GM12878 (cell line): ENCODE data around the gene NEGR1. TPM values are rescaled to one million over a fixed set of nuclear protein-coding genes. Genes with fewer than 3 reads are reported as not detected.

ENCODE experiments used
- ATAC-seq: fragments of 200-7000 bp; cut with Tn5 transposase; 3 replicates; pipeline ENCODE4 v1.9.1; 2020; ENCODE audit warnings: mild to moderate bottlenecking, moderate library complexity
- BruUV-seq: library from RNA; stranded (reverse); fragments of 400-500 nt; replicated peaks from 2 replicates; lab custom pipeline; 2021; lab: Mats Ljungman, UMichigan
- CTCF ChIA-PET: fragments of 300-600 bp; sonication (Branson Sonifier 250); formaldehyde crosslinking; extraction: SDS; loops from one replicate; lab custom pipeline; 2021; ENCODE audit warnings: inconsistent platforms; lab: Yijun Ruan, JAX
- POLR2A ChIA-PET: fragments of 350-600 bp; formaldehyde crosslinking; extraction: SDS; loops from one replicate; lab custom pipeline; 2021; ENCODE audit warnings: inconsistent platforms; lab: Charles Lee
- RAD21 ChIA-PET: fragments of 300-600 bp; sonication (Branson Sonifier 250); formaldehyde crosslinking; loops from one replicate; lab custom pipeline; 2023; ENCODE audit warnings: antibody characterized with exemption; ENCODE audit not compliant: unreplicated experiment; lab: Charles Lee
- SMC1A ChIA-PET: fragments of 300-600 bp; sonication (Branson Sonifier 250); formaldehyde crosslinking; loops from one replicate; lab custom pipeline; 2023; ENCODE audit not compliant: unreplicated experiment, uncharacterized antibody; lab: Charles Lee
- DNase-seq: peaks from one replicate; pipeline ENCODE4 v3.0.0-alpha.2; 2011; ENCODE audit warnings: low read depth, low spot score
- FAIRE-seq: peaks from 3 replicates; lab custom pipeline; 2011; peaks lifted over from hg19 to GRCh38; lab: Jason Lieb, UNC
- H2AFZ ChIP-seq: 2 replicates; pipeline ENCODE4 v1.6.0; 2011; ENCODE audit warnings: low read depth, low read length, control low read depth; ENCODE audit not compliant: control insufficient read depth
- H3K27ac ChIP-seq: 2 replicates; pipeline ENCODE4 v1.5.1; 2011; ENCODE audit warnings: control low read depth; ENCODE audit not compliant: control insufficient read depth, insufficient read depth
- H3K27me3 ChIP-seq, 2 experiments: replicated peaks in 1 of 2; 2 replicates each; pipeline versions ENCODE4 v1.6.0 to v1.6.1; 2011; ENCODE audit warnings: low read length in 1 of 2; ENCODE audit not compliant: control insufficient read depth in 2 of 2, insufficient read depth in 2 of 2
- H3K36me3 ChIP-seq, 2 experiments: 2 replicates each; pipeline ENCODE4 v1.5.1; 2011; ENCODE audit warnings: low read length in 1 of 2; ENCODE audit not compliant: control insufficient read depth in 2 of 2, insufficient read depth in 2 of 2
- H3K4me1 ChIP-seq: 2 replicates; pipeline ENCODE4 v1.6.1; 2011; ENCODE audit warnings: mild to moderate bottlenecking, low read length, moderate library complexity, mixed read lengths; ENCODE audit not compliant: control insufficient read depth, insufficient read depth
- H3K4me2 ChIP-seq: 2 replicates; pipeline ENCODE4 v1.6.0; 2011; ENCODE audit warnings: control low read depth; ENCODE audit not compliant: control insufficient read depth, insufficient read depth
- H3K4me3 ChIP-seq: fragments of 200-600 bp; sonication (generic); 2 replicates; pipeline ENCODE4 v1.5.1; 2016
- H3K79me2 ChIP-seq: 2 replicates; pipeline ENCODE4 v1.6.0; 2011; ENCODE audit warnings: low read length; ENCODE audit not compliant: control insufficient read depth, insufficient read depth
- H3K9ac ChIP-seq: 2 replicates; pipeline ENCODE4 v1.8.0; 2011; ENCODE audit warnings: low read length, control low read depth, mixed read lengths; ENCODE audit not compliant: control insufficient read depth, insufficient read depth
- H3K9me3 ChIP-seq: replicated peaks from 3 replicates; pipeline ENCODE4 v1.5.1; 2011; ENCODE audit warnings: mild to moderate bottlenecking, low read length; ENCODE audit not compliant: control insufficient read depth, insufficient read depth
- H4K20me1 ChIP-seq: 2 replicates; pipeline ENCODE4 v1.6.0; 2011; ENCODE audit not compliant: control insufficient read depth, insufficient read depth
- BACH1 ChIP-seq: fragments of 450-650 bp; IDR thresholded peaks from 2 replicates; pipeline ENCODE4 v1.6.1; 2017; ENCODE audit warnings: mild to moderate bottlenecking, borderline replicate concordance
- CEBPB ChIP-seq, 2 experiments: fragments of 150-350 bp in 1 of 2; IDR thresholded peaks; 2 replicates each; pipeline ENCODE4 v1.6.1; 2012 to 2014; ENCODE audit warnings: low read depth in 2 of 2, low read length in 2 of 2, borderline replicate concordance in 1 of 2, inconsistent platforms in 1 of 2
- CHD4 ChIP-seq: fragments of 200-600 bp; sonication (generic); IDR thresholded peaks from 2 replicates; pipeline ENCODE4 v1.6.1; 2016; ENCODE audit warnings: mild to moderate bottlenecking
- CREM ChIP-seq: IDR thresholded peaks from 2 replicates; pipeline ENCODE4 v1.6.1; 2014; ENCODE audit warnings: antibody characterized with exemption, low read depth
- LARP7 ChIP-seq: fragments of 450-650 bp; IDR thresholded peaks from 2 replicates; pipeline ENCODE4 v1.6.1; 2017; ENCODE audit warnings: mild to moderate bottlenecking
- MEF2A ChIP-seq: IDR thresholded peaks from 2 replicates; pipeline ENCODE4 v1.6.1; 2011; ENCODE audit warnings: low read depth, mild to moderate bottlenecking, low read length, moderate library complexity; ENCODE audit not compliant: insufficient read depth
- MTA3 ChIP-seq: IDR thresholded peaks from 2 replicates; pipeline ENCODE4 v1.6.1; 2012; ENCODE audit warnings: low read length, inconsistent platforms, borderline replicate concordance
- POU2F2 ChIP-seq: IDR thresholded peaks from 3 replicates; pipeline ENCODE4 v1.6.1; 2011; ENCODE audit warnings: low read depth, mild to moderate bottlenecking, low read length, borderline replicate concordance
- TCF7 ChIP-seq: IDR thresholded peaks from 2 replicates; pipeline ENCODE4 v1.6.1; 2014; ENCODE audit warnings: antibody characterized with exemption, borderline replicate concordance
- ZSCAN29 ChIP-seq: fragments of 450-650 bp; IDR thresholded peaks from 2 replicates; pipeline ENCODE4 v1.6.1; 2017; ENCODE audit warnings: mild to moderate bottlenecking, moderate library complexity
- ZZZ3 ChIP-seq: IDR thresholded peaks from 2 replicates; pipeline ENCODE4 v1.6.1; 2011; ENCODE audit warnings: low read depth; ENCODE audit not compliant: control insufficient read depth, insufficient read length
- WGBS: methylation state at CpG from one replicate; pipeline ENCODE4 v1.1.6; 2016; ENCODE audit warnings: low lambda C conversion rate; ENCODE audit not compliant: insufficient replicate concordance, insufficient coverage; ENCODE audit errors: missing lambda C conversion rate; 5-methylcytosine and 5-hydroxymethylcytosine counted together
- in situ Hi-C: fragments of 300-500 bp; cut with MboI; formaldehyde crosslinking; loops from 9 replicates; pipeline ENCODE4 v1.14.3; 2018; ENCODE audit warnings: mixed read lengths
- intact Hi-C: fragments of 100-400 bp; cut with micrococcal nuclease; formaldehyde crosslinking; loops from one replicate; pipeline ENCODE4 v1.14.2; 2022; ENCODE audit not compliant: unreplicated experiment
- polyA plus RNA-seq, 11 experiments: library from polyadenylated mRNA; depleted of rRNA in 4 of 11; unstranded in 6 of 11; stranded (reverse) in 5 of 11; fragments of >200 nt; fragmentation: Nextera tagmentation in 4 of 11; fragmentation: Illumina TruSeq in 1 of 11; extraction: Ambion mirVana in 4 of 11; extraction: Trizol in 1 of 11; gene quantifications; 1 replicate in 1 of 11; 2 replicates in 10 of 11; pipeline versions ENCODE4 v1.2.1 to v1.2.3, GENCODE V29; 2011 to 2016; ENCODE audit warnings: inconsistent platforms in 2 of 11, missing spikeins in 2 of 11, low read depth in 1 of 11
- total RNA-seq, 4 experiments: library from RNA; depleted of rRNA in 3 of 4; stranded (reverse); fragments of >200 nt in 3 of 4; fragmentation: Illumina TruSeq in 1 of 4; extraction: Trizol in 1 of 4; gene quantifications; 2 replicates each; pipeline versions ENCODE4 v1.2.1 to v1.2.3, GENCODE V29; 2013 to 2021
- TF ChIP-seq, protein P1 (sequence below): fragments of 450-650 bp; IDR thresholded peaks from 2 replicates; pipeline ENCODE4 v1.6.1; 2016; ENCODE audit warnings: mild to moderate bottlenecking, moderate library complexity, borderline replicate concordance
- TF ChIP-seq, protein P2 (sequence below): IDR thresholded peaks from 2 replicates; pipeline ENCODE4 v1.6.1; 2011; ENCODE audit warnings: borderline replicate concordance, low read depth, mild to moderate bottlenecking, moderate library complexity, low read length; ENCODE audit not compliant: insufficient read depth, poor library complexity, severe bottlenecking
- TF ChIP-seq, protein P3 (sequence below): fragments of 150-350 bp; IDR thresholded peaks from 2 replicates; pipeline ENCODE4 v1.6.1; 2014; ENCODE audit warnings: mild to moderate bottlenecking, low read depth, low read length
- TF ChIP-seq, protein P4 (sequence below): fragments of 450-650 bp; conservative IDR thresholded peaks from 2 replicates; pipeline ENCODE4 v1.6.1; 2017; ENCODE audit warnings: mild to moderate bottlenecking, moderate library complexity

Gene NEGR1
- total and polyA plus RNA-seq, 10 of the 15 experiments (the other 5 are each of a cell fraction or from before 2014, with no cell fraction given): under 0.01 to 0.03 (median 0.01) TPM; not detected in 7

DNA sequence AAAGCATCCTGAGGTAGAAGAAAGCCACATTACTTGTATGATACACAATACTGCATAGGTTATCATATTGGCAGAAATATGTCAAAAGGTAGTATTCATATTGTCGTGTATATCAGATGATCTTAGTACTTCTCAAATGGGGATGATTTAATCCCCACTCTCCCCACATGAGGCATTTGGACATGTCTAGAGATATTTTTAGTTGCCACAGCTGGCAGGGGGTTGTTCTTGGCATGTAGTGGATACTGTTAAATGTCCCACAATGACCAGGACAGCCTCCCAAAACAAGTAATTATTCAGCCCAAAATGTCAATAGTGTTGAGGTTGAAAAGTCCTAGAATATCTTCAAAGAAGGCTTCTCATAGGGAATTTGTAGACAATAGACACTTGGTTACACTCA is 162.8 kb downstream of the NEGR1 start (continued):
- TF ChIP-seq, protein P1, sequence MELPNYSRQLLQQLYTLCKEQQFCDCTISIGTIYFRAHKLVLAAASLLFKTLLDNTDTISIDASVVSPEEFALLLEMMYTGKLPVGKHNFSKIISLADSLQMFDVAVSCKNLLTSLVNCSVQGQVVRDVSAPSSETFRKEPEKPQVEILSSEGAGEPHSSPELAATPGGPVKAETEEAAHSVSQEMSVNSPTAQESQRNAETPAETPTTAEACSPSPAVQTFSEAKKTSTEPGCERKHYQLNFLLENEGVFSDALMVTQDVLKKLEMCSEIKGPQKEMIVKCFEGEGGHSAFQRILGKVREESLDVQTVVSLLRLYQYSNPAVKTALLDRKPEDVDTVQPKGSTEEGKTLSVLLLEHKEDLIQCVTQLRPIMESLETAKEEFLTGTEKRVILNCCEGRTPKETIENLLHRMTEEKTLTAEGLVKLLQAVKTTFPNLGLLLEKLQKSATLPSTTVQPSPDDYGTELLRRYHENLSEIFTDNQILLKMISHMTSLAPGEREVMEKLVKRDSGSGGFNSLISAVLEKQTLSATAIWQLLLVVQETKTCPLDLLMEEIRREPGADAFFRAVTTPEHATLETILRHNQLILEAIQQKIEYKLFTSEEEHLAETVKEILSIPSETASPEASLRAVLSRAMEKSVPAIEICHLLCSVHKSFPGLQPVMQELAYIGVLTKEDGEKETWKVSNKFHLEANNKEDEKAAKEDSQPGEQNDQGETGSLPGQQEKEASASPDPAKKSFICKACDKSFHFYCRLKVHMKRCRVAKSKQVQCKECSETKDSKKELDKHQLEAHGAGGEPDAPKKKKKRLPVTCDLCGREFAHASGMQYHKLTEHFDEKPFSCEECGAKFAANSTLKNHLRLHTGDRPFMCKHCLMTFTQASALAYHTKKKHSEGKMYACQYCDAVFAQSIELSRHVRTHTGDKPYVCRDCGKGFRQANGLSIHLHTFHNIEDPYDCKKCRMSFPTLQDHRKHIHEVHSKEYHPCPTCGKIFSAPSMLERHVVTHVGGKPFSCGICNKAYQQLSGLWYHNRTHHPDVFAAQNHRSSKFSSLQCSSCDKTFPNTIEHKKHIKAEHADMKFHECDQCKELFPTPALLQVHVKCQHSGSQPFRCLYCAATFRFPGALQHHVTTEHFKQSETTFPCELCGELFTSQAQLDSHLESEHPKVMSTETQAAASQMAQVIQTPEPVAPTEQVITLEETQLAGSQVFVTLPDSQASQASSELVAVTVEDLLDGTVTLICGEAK: no peak
- TF ChIP-seq CHD4: no peak
- TF ChIP-seq BACH1: no peak
- no peak for TF ChIP-seq CREM
- no peak for TF ChIP-seq LARP7

DNA sequence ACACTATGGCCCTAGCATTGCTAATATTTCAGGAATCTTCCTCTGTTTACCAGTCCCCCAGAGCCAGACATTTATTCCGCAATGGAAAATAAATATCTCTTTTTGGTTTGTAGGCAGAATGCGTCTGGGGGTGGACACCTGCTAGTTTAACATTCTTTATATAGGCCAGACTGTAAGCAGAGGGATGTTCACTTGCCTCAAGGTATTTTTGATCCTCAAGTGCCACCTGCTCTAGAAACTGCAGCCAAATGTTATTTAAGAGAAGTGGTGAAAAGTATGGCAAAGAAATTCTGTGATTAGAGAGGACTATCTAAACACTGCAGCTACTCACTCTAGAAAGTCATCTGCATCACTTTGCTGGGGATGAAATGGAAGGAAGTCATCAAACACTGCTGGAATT is 164.7 kb downstream of the NEGR1 start:
- in situ Hi-C loops: no loop called here
- no peak overlapping the region for H3K4me2 ChIP-seq
- POLR2A ChIA-PET: no interaction called here
- TF ChIP-seq TCF7: no peak
- TF ChIP-seq ZZZ3: no peak
- TF ChIP-seq, protein P2, sequence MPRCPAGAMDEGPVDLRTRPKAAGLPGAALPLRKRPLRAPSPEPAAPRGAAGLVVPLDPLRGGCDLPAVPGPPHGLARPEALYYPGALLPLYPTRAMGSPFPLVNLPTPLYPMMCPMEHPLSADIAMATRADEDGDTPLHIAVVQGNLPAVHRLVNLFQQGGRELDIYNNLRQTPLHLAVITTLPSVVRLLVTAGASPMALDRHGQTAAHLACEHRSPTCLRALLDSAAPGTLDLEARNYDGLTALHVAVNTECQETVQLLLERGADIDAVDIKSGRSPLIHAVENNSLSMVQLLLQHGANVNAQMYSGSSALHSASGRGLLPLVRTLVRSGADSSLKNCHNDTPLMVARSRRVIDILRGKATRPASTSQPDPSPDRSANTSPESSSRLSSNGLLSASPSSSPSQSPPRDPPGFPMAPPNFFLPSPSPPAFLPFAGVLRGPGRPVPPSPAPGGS: no peak
- TF ChIP-seq MEF2A: no peak
- TF ChIP-seq POU2F2: no peak
- no peak for TF ChIP-seq CEBPB (IDR thresholded peaks at IDR 0.05; ENCODE audit: borderline replicate concordance in 1 of 2, low read depth in 2 of 2, low read length in 2 of 2)
- no peak for TF ChIP-seq ZSCAN29
- TF ChIP-seq, protein P3, sequence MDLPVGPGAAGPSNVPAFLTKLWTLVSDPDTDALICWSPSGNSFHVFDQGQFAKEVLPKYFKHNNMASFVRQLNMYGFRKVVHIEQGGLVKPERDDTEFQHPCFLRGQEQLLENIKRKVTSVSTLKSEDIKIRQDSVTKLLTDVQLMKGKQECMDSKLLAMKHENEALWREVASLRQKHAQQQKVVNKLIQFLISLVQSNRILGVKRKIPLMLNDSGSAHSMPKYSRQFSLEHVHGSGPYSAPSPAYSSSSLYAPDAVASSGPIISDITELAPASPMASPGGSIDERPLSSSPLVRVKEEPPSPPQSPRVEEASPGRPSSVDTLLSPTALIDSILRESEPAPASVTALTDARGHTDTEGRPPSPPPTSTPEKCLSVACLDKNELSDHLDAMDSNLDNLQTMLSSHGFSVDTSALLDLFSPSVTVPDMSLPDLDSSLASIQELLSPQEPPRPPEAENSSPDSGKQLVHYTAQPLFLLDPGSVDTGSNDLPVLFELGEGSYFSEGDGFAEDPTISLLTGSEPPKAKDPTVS: no peak
- no peak for TF ChIP-seq MTA3
- TF ChIP-seq, protein P4, sequence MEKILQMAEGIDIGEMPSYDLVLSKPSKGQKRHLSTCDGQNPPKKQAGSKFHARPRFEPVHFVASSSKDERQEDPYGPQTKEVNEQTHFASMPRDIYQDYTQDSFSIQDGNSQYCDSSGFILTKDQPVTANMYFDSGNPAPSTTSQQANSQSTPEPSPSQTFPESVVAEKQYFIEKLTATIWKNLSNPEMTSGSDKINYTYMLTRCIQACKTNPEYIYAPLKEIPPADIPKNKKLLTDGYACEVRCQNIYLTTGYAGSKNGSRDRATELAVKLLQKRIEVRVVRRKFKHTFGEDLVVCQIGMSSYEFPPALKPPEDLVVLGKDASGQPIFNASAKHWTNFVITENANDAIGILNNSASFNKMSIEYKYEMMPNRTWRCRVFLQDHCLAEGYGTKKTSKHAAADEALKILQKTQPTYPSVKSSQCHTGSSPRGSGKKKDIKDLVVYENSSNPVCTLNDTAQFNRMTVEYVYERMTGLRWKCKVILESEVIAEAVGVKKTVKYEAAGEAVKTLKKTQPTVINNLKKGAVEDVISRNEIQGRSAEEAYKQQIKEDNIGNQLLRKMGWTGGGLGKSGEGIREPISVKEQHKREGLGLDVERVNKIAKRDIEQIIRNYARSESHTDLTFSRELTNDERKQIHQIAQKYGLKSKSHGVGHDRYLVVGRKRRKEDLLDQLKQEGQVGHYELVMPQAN: no peak

More for the DNA sequence above, 164.7 kb downstream of the NEGR1 start:
- intact Hi-C loops: no loop called here
- WGBS: 25% methylated on average over 2 of the region's 2 CpGs
- H3K4me1 ChIP-seq: no peaks in the 10 kb centered on the region
- no peak for ATAC-seq
- H4K20me1 ChIP-seq: no peaks in the 10 kb centered on the region
- H3K27ac ChIP-seq: no peak overlapping the region
- ChIA-PET RAD21 (no interaction called here), SMC1A (no interaction called here), CTCF (no interaction called here)
- FAIRE-seq: no peak
- no peaks in the 10 kb centered on the region for H3K27me3 ChIP-seq
- no peak for DNase-seq
- no peak overlapping the region for H3K4me3 ChIP-seq
- H3K79me2 ChIP-seq: no peaks in the 10 kb centered on the region
- H2AFZ ChIP-seq: no peak overlapping the region
- no peaks in the 10 kb centered on the region for H3K9me3 ChIP-seq
- no TSS peak for BruUV-seq
- no peak overlapping the region for H3K9ac ChIP-seq
- H3K36me3 ChIP-seq: no peaks in the 10 kb centered on the region
